Fibroblast of mammary gland (primary cell): ENCODE data around the gene LIMS1.

Experiments
- DNase-seq: peaks from one replicate; pipeline ENCODE4 v3.0.0-alpha.2; 2010; ENCODE audit warnings: low read depth
- H3K4me3 ChIP-seq: 2 replicates; pipeline ENCODE4 v1.5.1; 2011; ENCODE audit warnings: low read depth, mild to moderate bottlenecking, low read length, moderate library complexity; ENCODE audit not compliant: control insufficient read depth
- CTCF ChIP-seq: conservative IDR thresholded peaks from 2 replicates; pipeline ENCODE4 v1.5.1; 2011; ENCODE audit warnings: low read depth, low read length, inconsistent platforms; ENCODE audit not compliant: control insufficient read depth, insufficient read depth

Gene LIMS1

GRCh38 chr2:108620656-108621055, 86.4 kb downstream of the LIMS1 start:
- no peak for TF ChIP-seq CTCF
- H3K4me3 ChIP-seq = no peak overlapping the region
- DNase-seq = no peak

GRCh38 chr2:108621087-108621559, 86.9 kb downstream of the LIMS1 start:
- DNase-seq = no peak
- TF ChIP-seq CTCF = no peak
- no peak overlapping the region for H3K4me3 ChIP-seq

- DNase-seq = no peak
- no peak for TF ChIP-seq CTCF
- H3K4me3 ChIP-seq = no peak overlapping the region
Observed at GRCh38 chr2:108621687-108622681, 87.7 kb downstream of the LIMS1 start.

- no peak for TF ChIP-seq CTCF
- no peak overlapping the region for H3K4me3 ChIP-seq
- no peak for DNase-seq
Observed at GRCh38 chr2:108623616-108624015, 89.3 kb downstream of the LIMS1 start.

GRCh38 chr2:108625186-108625827, 91.0 kb downstream of the LIMS1 start:
- DNase-seq = no peak
- no peak for TF ChIP-seq CTCF
- H3K4me3 ChIP-seq = no peak overlapping the region

GRCh38 chr2:108625828-108626195, 91.5 kb downstream of the LIMS1 start:
- TF ChIP-seq CTCF = no peak
- no peak for DNase-seq
- H3K4me3 ChIP-seq = no peak overlapping the region
